GM21576 (cell line): ENCODE results near the gene TANGO6.

Experiments used
- ATAC-seq: cut with Tn5 transposase; IDR thresholded peaks from one replicate; pipeline ENCODE4 v1.9.1; 2021; ENCODE audit warnings: mild to moderate bottlenecking, moderate library complexity; ENCODE audit not compliant: unreplicated experiment

TANGO6 gene

GRCh38 chr16:68999114-68999513 lies 155.8 kb downstream of the TANGO6 start:
- ATAC-seq, result no peak

GRCh38 chr16:69003500-69003899 lies 160.2 kb downstream of the TANGO6 start:
- no peak for ATAC-seq

- ATAC-seq, result no peak
Observed at GRCh38 chr16:69005641-69006355, 162.5 kb downstream of the TANGO6 start.

GRCh38 chr16:69012906-69013305 lies 169.6 kb downstream of the TANGO6 start:
- no peak for ATAC-seq

- ATAC-seq, result no peak
Observed at GRCh38 chr16:69013991-69014390, 170.7 kb downstream of the TANGO6 start.

- no peak for ATAC-seq
Observed at GRCh38 chr16:69014811-69015210, 171.5 kb downstream of the TANGO6 start.

GRCh38 chr16:69017036-69017783 lies 173.9 kb downstream of the TANGO6 start:
- no peak for ATAC-seq

GRCh38 chr16:69019811-69020210 lies 176.5 kb downstream of the TANGO6 start:
- ATAC-seq, result no peak

- ATAC-seq, result no peak
Observed at GRCh38 chr16:69029121-69029520, 185.8 kb downstream of the TANGO6 start.

- ATAC-seq, result no peak
Observed at GRCh38 chr16:69031877-69032301, 188.6 kb downstream of the TANGO6 start.

- no peak for ATAC-seq
Observed at GRCh38 chr16:69033151-69033949, 190.0 kb downstream of the TANGO6 start.

- ATAC-seq, result no peak
Observed at GRCh38 chr16:69035375-69035774, 192.0 kb downstream of the TANGO6 start.

- no peak for ATAC-seq
Observed at GRCh38 chr16:69036399-69037091, 193.2 kb downstream of the TANGO6 start.

- ATAC-seq, result no peak
Observed at GRCh38 chr16:69037373-69038160, 194.2 kb downstream of the TANGO6 start.

- ATAC-seq, result no peak
Observed at GRCh38 chr16:69039333-69039941, 196.1 kb downstream of the TANGO6 start.

- ATAC-seq, result no peak
Observed at GRCh38 chr16:69040144-69040909, 197.0 kb downstream of the TANGO6 start.

- no peak for ATAC-seq
Observed at GRCh38 chr16:69048328-69049120, 205.2 kb downstream of the TANGO6 start.

GRCh38 chr16:69049146-69049545 lies 205.8 kb downstream of the TANGO6 start:
- ATAC-seq, result no peak
